Suppressor macrophage (primary cell): Measurements from ENCODE around the gene DIO3.

Experiments
- DNase-seq, 4 experiments: peaks; one replicate each; pipeline ENCODE4 v3.0.0-alpha.2; 2020 to 2022
- total RNA-seq, 17 experiments: gene quantifications; one replicate each; lab custom pipeline; 2026; ENCODE audit warnings: mixed read lengths in 6 of 17, inconsistent platforms in 3 of 17; lab: John Stamatoyannopoulos, UW

Gene DIO3
- total RNA-seq, result 0 to 0.44 (median 0) reads per million in 17 experiments

DNA sequence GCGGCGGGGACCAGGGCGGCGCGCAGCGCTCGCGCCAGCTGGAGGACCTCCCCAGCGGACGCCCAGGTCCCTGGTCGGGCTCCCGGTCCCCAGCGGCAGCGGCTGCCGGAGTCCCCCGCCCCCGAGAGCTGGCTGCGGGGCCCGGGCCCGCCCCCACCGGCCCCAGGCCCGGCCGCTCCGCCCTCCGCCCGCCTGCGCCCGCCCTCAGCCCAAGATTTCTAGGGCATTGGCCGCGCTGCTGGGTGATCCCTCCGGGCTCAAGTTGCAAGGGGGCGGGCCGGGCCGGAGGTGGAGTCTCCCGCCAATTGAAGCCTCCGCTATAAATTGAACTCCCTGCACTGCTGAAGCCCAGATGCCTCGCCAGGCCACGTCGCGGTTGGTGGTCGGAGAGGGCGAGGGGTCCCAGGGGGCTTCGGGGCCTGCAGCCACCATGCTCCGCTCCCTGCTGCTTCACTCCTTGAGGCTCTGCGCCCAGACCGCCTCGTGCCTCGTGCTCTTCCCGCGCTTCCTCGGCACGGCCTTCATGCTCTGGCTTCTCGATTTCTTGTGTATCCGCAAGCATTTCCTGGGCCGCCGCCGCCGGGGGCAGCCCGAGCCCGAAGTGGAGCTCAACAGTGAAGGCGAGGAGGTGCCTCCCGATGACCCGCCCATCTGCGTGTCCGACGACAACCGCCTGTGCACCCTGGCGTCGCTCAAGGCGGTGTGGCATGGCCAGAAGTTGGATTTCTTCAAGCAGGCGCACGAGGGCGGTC lies at the start of gene DIO3:
Gene DIO3 (plus strand): TSS at position 351 of the 752 bp plus-strand sequence.
- DNase-seq, result no peak

DNA sequence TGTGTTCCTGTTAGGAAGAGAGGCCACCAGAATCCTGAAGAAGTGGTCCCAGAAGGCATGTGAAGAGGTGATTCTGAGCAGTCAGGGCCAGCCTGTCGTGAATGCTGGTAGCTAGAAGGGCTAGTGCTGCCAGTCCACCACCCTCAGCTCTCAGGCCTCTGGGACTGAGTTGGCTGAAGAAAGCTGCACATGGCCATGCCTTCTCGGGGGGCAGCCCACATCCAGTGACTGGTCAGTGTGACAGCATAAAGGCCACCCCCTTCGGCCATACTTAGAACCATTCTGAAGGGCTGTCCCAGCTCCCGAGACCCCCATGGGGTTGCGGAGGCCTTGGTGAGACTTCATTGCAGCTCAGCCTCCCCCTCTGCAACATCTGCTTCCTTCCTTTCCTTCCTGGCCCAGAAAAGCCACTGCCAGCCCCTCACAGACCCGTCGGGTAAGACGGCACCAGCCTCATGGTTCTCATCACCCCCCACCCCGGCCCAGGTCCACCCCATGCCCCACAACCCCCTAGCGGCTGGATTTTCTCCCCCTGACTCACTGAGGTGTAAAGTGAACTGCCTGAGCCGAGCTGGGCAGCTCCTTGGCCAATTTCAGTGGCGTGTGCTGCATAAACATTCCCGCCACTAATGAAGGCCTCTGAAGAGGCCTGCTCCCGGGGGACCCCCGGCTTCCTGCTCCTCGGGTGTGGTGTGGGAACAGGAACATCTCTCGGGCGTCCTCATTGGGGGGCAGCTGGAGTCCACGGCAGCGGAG lies 49.5 kb upstream of the DIO3 start:
- no peak for DNase-seq

DNA sequence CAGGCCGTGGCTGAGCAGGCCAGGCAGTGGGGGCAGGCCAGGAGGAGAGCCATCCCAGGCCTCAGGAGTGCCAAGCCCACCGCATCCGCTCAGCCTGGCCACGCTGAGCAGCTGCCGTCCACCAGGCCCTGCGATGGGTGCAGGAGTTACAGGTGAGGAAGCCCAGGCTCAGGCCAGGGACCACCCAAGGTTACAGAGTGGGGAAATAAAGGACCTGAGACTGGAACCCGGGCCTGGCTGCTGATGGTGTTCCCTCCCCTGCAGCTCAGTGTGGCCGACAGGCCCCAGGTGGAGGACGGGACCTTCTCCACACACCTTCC lies 49.0 kb upstream of the DIO3 start:
- no peak for DNase-seq

GRCh38 chr14:101514136-101514535 lies 47.2 kb upstream of the DIO3 start:
- no peak for DNase-seq

DNA sequence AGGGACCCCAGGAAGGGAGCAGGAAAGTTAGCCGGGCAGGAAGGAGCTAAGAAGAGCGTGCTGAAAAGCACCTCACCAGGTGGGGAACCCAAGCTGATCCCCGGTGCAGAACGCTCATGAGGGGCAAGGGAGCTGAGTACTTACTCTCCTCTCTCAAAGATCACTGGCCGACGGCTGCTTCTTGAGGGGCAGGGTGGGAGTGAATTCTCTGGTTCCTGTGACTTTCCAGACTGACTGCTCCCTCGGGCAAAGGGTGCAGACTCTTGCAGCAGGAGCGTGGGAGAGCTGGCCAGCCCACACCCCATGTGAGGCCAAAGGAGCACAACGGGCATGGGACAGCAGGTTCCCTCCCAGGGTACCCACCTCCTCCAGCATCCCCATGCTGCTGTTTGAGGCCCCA lies 44.9 kb upstream of the DIO3 start:
- no peak for DNase-seq

GRCh38 chr14:101518611-101519473 lies 42.5 kb upstream of the DIO3 start:
- DNase-seq, result peak in 3 of 4 experiments; percentile 10 to 43 (median 22)

DNA sequence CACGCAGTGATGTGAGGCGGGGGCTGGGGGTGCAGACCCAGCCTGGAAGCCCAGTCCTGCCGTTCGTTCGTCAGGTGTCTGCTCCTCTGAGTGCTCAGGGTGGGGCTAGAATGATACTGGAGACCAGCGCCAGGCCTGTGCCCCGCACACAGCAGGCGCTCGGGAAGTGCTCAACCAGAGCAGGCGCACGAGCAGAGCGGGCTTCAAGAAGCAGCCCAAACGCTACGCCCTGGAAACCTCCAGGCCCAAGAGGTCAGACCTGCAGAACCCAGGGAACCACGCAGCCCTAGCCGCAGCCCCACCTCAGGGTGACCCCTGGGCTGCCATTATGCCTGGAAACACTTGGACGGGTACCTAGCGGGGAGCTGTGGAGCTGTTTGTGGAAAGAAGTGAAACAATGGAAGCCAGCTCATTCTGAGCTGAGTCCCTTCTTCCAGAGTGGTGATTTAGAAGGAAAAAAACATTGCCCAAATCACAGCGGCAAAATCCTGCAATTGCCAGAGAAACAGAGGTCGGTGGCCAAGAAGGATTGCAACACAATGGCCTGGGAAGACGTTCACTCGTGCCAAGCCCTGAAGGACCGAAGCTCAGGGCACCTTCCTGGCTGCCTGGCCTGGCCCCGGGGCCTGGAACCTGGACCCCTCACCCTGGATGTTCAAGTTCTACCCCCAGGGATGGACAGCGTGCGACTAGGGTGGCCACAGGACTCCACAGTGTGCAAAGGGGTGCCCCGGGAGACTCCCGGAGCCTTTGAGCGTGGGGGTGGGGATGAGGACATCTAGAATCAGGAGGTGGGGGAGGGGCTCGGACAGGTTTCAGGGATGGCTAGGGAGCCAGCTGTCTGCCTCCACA lies 40.4 kb upstream of the DIO3 start:
- DNase-seq, result no peak

GRCh38 chr14:101521473-101521915 lies 39.8 kb upstream of the DIO3 start:
- DNase-seq, result no peak

DNA sequence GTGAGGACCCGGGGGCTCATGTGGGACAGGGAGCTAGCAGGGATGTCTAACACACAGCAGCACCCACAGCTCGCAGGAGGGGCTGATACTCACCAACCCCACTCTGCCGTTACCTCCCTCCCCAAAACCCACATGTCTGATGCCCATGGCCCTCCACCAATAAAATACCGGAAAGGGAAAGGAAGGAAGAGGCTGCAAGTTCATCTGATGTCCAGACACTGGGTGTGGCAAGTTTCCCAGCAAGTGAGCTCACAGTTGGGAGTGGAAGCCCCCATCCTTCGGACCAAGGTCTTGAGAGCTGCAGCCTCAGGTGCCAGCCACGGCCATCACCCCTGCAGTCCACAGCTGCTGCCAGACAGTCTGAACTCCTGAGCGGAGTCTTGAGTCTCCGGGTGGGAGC lies 39.3 kb upstream of the DIO3 start:
- DNase-seq, result no peak

DNA sequence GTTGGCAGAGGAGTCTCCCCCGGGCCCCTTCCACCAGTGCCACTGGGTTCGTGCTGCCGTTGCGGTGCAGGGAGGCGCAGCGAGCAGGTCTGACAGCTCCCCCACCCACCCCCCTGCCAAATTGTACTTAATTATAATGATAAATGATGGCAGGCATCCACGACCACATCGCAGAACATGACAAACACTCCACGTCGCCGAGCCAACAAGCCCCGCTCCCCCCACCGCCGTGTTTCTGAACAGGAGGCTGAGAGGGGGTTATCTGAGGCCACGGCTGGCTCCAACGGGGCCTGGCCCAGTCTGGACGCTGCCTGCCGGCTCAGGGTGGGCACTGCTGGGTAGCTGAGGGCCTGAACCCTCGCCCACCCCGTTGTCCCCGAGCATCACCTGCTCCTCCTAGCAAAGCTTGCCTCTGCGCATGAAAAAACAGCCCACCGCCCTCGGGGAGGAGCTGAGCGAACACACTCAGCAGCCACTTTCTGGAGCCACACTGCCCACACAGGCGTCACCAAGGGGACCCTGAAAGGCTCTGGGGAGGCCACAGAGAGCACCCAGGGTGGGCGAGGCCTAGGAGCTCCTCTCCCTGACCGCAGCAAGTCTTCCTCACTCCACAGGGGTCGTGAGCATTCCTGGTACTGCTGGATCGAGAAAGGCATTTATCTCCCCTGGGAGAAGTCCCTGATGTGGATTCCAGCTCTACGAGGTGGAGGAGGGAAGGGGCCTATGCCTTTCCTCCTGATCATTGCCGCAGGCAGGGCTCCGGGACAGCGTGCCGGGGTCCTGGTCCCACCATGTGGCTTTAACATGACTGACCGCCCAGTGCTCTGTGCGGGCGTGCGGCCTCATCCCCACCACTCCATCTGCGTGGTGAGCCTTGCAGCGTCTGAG lies 35.4 kb upstream of the DIO3 start:
- no peak for DNase-seq

DNA sequence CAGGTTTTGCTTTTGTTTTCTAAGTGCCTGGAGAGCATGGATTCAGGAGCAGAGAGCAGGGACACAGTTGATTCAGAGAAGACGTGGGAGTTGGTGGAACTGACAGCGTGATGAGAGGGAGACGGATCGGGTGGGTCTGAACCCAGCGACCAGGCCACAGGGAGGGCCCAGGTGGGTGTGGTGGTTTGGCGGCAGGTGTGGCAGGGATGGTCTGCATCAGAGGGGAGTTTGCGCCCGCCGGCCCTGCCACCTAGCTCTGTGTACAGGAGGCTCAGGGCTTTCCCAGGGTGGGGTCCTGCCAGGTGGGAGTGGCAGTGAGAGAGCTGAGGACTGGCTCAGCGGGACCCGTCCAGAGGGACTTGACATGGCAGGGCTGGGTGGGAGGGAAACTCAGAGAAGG lies 33.3 kb upstream of the DIO3 start:
- no peak for DNase-seq

- DNase-seq, result no peak
These were observed 32.2 kb upstream of the DIO3 start for GRCh38 chr14:101529079-101529478.

- no peak for DNase-seq
These were observed 27.1 kb upstream of the DIO3 start for GRCh38 chr14:101534198-101534597.

DNA sequence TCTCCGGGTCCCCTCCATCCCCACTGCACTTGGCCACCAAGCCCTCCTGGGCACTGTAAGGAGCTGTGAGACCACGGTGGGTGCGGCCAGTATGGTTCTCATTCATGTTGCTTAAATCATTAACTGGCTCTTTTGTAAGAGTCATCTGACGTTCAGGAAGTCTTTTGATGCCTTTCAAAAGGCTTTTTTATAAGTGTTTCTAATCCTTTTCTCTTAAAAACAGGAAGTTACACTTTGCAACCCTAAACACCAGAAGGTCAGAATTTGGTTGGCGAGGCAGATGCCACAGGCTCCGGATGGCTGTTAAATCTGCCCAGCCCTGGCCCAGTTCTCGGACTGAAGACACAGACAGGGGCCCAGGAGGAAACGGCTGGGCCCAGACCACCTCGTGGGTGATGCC lies 26.1 kb upstream of the DIO3 start:
- peak; percentile 72 to 90 (median 83) for DNase-seq

- peak in 2 of 4 experiments; percentile 10 to 13 for DNase-seq
These were observed 25.5 kb upstream of the DIO3 start for GRCh38 chr14:101535701-101536207.

DNA sequence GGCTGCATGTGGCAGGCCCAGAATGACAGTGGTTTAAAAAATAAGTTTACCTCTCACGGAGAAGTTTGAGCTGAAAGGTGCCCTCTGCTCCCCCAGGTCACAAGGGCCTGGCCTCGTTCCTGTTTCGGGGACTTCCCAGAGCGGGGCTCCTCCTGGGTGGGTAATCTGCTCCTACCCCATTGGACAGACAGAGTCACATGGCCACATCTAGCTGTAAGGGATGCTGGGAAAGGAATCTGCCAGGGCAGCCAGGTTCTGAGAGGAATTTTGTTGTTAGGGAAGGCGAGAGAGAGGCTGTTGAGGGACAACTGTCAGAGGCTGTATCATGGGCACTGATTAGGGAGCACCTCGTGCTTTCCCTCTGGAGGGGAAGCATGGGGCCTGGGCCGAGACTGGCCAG lies 24.0 kb upstream of the DIO3 start:
- DNase-seq, result no peak

DNA sequence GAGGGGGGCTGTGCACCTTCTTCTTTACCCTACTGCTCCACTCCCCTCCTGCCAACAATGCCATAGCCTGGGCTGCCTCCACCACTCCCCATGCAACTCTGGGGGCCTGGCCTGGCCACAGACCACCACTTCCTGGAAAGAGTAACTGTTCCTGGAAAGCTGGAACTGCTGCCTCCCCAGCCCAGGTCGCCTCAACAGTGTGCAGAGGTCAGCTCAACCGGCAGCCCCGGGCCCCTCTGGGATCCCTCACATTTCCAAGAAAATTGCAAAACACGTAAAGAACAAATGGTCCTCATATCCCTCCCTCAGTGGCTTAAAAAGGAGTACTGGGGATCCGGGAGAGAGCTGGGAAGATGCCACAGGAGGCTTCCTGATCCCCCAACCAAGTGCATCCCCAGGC lies 22.4 kb upstream of the DIO3 start:
- DNase-seq, result no peak

DNA sequence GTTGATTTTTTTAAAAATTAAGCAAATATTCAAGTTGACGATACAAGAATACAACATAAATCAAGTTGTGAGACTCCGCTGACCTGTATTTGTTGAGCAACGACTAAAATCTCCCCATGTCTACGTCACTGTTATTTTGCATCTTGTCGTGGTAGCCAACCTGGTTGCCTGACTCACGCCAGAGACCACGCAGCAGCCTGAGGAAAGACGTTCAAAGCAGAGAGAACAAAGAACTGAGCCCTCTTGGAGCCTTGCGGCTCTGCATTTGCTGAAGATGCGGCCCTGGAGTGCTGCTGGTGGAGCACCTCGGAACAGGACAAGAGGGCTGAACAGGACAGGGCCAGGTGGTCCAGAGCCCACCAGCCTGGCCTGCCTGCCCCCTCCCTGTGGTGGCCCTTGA lies 21.4 kb upstream of the DIO3 start:
- no peak for DNase-seq

DNA sequence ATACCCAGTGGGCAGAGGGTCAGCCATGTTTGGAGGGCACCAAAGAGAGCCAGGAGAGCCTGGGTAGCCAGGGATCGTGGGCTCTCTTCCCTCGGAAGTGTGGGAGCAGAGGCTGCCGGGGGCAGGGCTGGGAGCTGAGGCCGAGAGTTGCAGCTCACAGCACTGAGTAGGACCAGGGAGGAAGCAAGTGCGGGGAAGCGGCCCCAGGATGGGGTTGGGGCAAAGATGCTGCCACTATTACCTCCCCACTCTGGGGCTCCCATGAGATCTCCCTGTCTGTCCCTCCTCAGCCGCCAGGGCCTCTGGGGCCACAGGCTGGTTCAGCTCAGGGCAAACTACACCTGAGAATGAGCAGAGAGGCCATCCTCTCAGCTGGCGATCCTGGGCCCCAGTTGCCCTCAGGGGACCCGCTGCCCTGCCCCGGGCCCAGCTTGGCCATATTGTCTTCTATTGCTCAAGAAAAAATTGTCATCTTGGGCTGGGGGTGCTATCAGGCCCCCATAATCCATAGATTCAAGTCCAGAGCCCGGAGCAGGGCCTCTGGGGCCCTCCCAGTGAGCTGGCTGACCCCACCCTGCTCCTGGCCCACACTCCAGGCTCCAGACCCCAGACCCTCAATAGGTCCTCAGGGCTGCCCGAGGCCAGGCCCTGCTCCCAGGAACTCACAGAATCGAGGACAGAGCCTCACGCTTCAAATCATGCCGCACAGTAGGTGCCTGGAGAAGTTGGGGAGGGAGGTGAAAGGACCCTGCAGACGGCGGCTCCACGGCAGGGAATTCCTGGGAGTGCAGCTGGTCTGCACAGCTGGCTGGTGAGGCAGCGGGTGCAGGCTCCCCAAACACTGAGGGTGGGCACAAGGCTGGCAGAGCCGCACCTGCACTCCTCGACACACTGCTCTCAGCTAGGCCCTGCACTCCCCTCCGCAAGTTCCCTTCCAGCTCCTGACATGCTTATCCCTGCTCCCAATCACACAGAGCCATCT lies 20.5 kb upstream of the DIO3 start:
- no peak for DNase-seq

GRCh38 chr14:101542391-101542790 lies 18.9 kb upstream of the DIO3 start:
- DNase-seq, result no peak
